Upper lobe of right lung (tissue), 1 donor: ENCODE measurements around the gene OLFML3. TPM values are rescaled to one million over a fixed set of nuclear protein-coding genes. Genes with fewer than 3 reads are reported as not detected.

Experiments
- ATAC-seq: fragments of 200-7000 bp; cut with Tn5 transposase; one replicate; pipeline ENCODE4 v1.9.1; 2020; ENCODE audit warnings: mild to moderate bottlenecking, moderate library complexity
- DNase-seq: peaks from one replicate; pipeline ENCODE4 v3.0.0-alpha.2; 2020
- H3K27ac ChIP-seq: fragments of 200-600 bp; one replicate; pipeline ENCODE4 v1.8.0; 2022
- H3K27me3 ChIP-seq: fragments of 200-600 bp; one replicate; pipeline ENCODE4 v1.8.0; 2022; ENCODE audit warnings: mild to moderate bottlenecking
- H3K36me3 ChIP-seq: fragments of 200-600 bp; one replicate; pipeline ENCODE4 v1.8.0; 2022
- H3K4me1 ChIP-seq: fragments of 200-600 bp; one replicate; pipeline ENCODE4 v1.8.0; 2022
- H3K4me3 ChIP-seq: fragments of 200-600 bp; one replicate; pipeline ENCODE4 v1.8.0; 2022; ENCODE audit warnings: mild to moderate bottlenecking
- H3K9me3 ChIP-seq: fragments of 200-600 bp; one replicate; pipeline ENCODE4 v1.8.0; 2022
- CTCF ChIP-seq: fragments of 200-600 bp; IDR thresholded peaks from one replicate; pipeline ENCODE4 v1.8.0; 2022; ENCODE audit warnings: antibody characterized with exemption
- intact Hi-C: fragments of 100-400 bp; cut with DNase I; formaldehyde crosslinking; loops from one replicate; pipeline ENCODE4 v1.11.0; 2022
- total RNA-seq: library from RNA; stranded (reverse); fragmentation: NEBNext Ultra II Directional; extraction: Animal tissue kit (Norgen Biotek cat#: 25700); gene quantifications from one replicate; pipeline ENCODE4 v1.2.1, GENCODE V29; 2021
- donor health status: DM: no; HTN: yes; CAD: no; lungs with severe emphysema.

Gene OLFML3
- total RNA-seq, 1 donor from 2014 or later = 43.5 TPM

GRCh38 chr1:113951719-113952118 is 27.6 kb upstream of the OLFML3 start:
- Histone ChIP-seq H3K27me3 (no peaks in the 10 kb centered on the region), H3K36me3 (peaks cover 31% of the 10 kb centered on the region), H3K4me1 (peaks cover 38% of the 10 kb centered on the region), H3K4me3 (no peak overlapping the region), H3K9me3 (no peaks in the 10 kb centered on the region), H3K27ac (no peak overlapping the region)
- ATAC-seq (no peak), DNase-seq (no peak)
- intact Hi-C loops = no loop called here
- TF ChIP-seq CTCF = no peak

DNA sequence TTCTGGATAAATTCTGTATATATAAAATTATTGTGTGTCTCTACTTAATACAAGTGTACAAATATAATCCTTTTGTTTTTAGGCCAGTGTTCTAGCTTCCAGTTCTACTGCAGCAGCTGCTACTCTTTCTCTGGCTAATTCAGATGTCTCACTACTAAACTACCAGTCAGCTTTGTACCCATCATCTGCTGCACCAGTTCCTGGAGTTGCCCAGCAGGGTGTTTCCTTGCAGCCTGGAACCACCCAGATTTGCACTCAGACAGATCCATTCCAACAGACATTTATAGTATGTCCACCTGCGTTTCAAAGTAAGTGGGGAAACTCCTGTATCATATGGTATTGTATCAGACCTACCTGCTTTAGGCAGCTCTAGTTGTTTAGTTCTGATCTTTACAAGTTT is 21.3 kb upstream of the OLFML3 start:
- intact Hi-C loops = no loop called here
- Histone ChIP-seq H3K27me3 (no peaks in the 10 kb centered on the region), H3K4me3 (no peak overlapping the region), H3K27ac (no peak overlapping the region), H3K36me3 (peaks cover 79% of the 10 kb centered on the region), H3K4me1 (peaks cover 1% of the 10 kb centered on the region), H3K9me3 (no peaks in the 10 kb centered on the region)
- TF ChIP-seq CTCF = no peak
- DNase-seq = no peak
- no peak for ATAC-seq

DNA sequence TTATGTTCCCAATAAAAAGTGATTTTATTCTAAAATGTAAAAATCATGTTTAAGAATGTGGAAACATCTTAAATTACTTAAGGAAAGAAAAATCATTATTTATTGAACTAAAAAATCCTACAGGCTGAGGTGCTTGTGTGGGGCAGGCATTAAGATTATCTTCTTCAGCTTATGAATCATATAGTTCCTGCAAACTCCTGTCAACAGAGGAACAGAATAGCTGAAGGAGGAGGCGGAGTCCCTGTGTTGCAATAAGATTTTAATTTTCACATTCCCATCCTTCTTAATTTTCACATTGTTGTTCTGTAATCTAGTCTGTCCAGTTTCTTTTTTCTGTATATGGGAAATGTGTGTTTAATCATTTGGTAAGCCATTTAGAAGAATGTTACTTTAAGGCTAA is 20.6 kb upstream of the OLFML3 start:
- Histone ChIP-seq H3K27me3 (no peaks in the 10 kb centered on the region), H3K27ac (no peak overlapping the region), H3K4me1 (no peaks in the 10 kb centered on the region), H3K4me3 (no peak overlapping the region), H3K36me3 (peaks cover 82% of the 10 kb centered on the region), H3K9me3 (no peaks in the 10 kb centered on the region)
- ATAC-seq (no peak), DNase-seq (no peak)
- TF ChIP-seq CTCF = no peak
- intact Hi-C loops = no loop called here

DNA sequence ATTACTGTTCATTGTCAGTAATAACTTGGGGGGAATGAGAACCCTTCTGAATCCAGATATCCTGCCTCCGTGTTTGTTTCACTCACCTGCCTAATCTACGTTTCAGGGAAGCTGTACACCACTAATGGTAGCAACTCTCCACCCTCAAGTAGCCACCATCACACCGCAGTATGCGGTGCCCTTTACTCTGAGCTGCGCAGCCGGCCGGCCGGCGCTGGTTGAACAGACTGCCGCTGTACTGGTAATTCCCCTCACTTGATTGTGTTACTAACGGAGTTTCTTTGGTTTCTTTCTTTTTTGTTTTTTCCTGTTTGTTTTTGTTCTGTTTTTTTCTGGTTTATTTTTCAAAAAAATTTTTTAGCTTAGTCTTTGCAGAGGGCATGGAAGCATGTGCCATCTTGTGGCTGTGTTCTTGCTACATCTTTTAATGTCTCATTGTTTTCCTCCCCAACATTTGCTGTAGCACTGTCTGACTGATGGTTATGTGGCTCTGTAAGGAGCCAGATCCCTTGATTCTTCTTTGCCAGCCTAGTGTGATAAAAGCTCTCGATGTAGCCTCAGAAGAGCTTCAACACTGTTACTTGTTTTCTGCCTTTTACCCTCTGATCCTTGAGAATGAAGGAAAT is 15.9 kb upstream of the OLFML3 start:
- TF ChIP-seq CTCF = no peak
- ATAC-seq = no peak

DNA sequence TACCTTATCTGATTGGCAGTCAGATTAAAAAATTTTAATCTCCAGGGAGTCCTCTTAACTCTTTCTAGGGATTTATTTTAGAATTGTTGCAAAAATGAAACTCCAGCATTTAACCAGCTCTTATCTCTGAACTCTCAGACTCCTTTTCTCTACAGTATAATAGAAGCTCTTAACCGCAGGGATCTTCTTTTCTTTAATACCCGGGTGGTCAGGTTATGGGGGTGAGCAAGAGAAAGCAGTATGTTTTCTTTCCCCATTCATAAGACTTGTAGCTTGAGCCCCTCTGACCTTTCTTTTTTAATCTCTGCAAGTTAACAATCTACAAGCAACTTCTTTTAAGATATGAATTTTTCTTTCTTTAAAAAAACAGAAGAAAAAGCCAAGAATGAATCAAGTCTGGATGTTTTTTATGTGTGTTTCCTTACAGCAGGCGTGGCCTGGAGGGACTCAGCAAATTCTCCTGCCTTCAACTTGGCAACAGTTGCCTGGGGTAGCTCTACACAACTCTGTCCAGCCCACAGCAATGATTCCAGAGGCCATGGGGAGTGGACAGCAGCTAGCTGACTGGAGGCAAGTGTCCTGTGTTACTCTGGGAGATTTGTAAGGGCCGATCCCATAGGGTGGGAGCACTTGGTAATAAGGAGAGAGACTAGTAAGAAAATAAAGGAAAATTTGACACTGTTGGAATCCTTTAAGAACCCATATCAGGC is 13.4 kb upstream of the OLFML3 start:
- H3K36me3 ChIP-seq = peaks cover 91% of the 10 kb centered on the region
- no peak for TF ChIP-seq CTCF
- ATAC-seq = peak; percentile 39

More for the DNA sequence above, 15.9 kb upstream of the OLFML3 start:
- Histone ChIP-seq H3K4me1 (no peaks in the 10 kb centered on the region), H3K36me3 (peaks cover 84% of the 10 kb centered on the region), H3K9me3 (no peaks in the 10 kb centered on the region), H3K27ac (no peak overlapping the region), H3K27me3 (no peaks in the 10 kb centered on the region), H3K4me3 (no peak overlapping the region)
- intact Hi-C loops = no loop called here
- DNase-seq = no peak

More for the DNA sequence above, 13.4 kb upstream of the OLFML3 start:
- Histone ChIP-seq H3K9me3 (no peaks in the 10 kb centered on the region), H3K4me3 (no peak overlapping the region), H3K27me3 (no peaks in the 10 kb centered on the region), H3K27ac (no peak overlapping the region), H3K4me1 (no peaks in the 10 kb centered on the region)
- intact Hi-C loops = no loop called here
- DNase-seq = no peak
